K562 (cell line): Measurements from ENCODE around the gene SIK3. TPM values are rescaled to one million over a fixed set of nuclear protein-coding genes. Genes with fewer than 3 reads are reported as not detected.

Source experiments
- ATAC-seq: fragments of 200-7000 bp; cut with Tn5 transposase; 3 replicates; pipeline ENCODE4 v1.9.1; 2020; ENCODE audit warnings: moderate library complexity
- BruUV-seq: library from RNA; stranded (reverse); fragments of 400-500 nt; replicated peaks from 2 replicates; lab custom pipeline; 2021; lab: Mats Ljungman, UMichigan
- CTCF ChIA-PET: fragments of 300-600 bp; formaldehyde crosslinking; extraction: SDS; loops from one replicate; lab custom pipeline; 2021; ENCODE audit warnings: low intra/inter-chr PET ratio; lab: Yijun Ruan, JAX
- POLR2A ChIA-PET: fragments of 300-600, 350-650 bp; sonication (Branson Sonifier 250); formaldehyde crosslinking; extraction: SDS; loops from one replicate; lab custom pipeline; 2021; ENCODE audit warnings: antibody characterized with exemption, inconsistent platforms; lab: Yijun Ruan, JAX
- DNase-seq, 4 experiments: peaks; one replicate each; pipeline versions ENCODE4 v3.0.0 to v3.0.0-alpha.2; 2011 to 2018; ENCODE audit warnings: low spot score in 3 of 4, mixed read lengths in 3 of 4; ENCODE audit errors: extremely low read depth in 1 of 4
- FAIRE-seq: peaks from 2 replicates; lab custom pipeline; 2011; peaks lifted over from hg19 to GRCh38; lab: Jason Lieb, UNC
- H2AFZ ChIP-seq: 2 replicates; pipeline ENCODE4 v1.6.0; 2011; ENCODE audit warnings: low read depth, low read length, control low read depth, inconsistent platforms
- H3K27ac ChIP-seq: fragments of 200-600 bp; 3 replicates; pipeline ENCODE4 v1.8.0; 2011; ENCODE audit warnings: low read depth, mild to moderate bottlenecking, control low read depth, inconsistent platforms, low read length, moderate library complexity, mixed read lengths; ENCODE audit errors: extremely low read depth
- H3K27me3 ChIP-seq, 2 experiments: fragments of 300-600 bp in 1 of 2; 2 replicates in 1 of 2; 3 replicates in 1 of 2; pipeline versions ENCODE4 v1.6.0 to v1.8.0; 2011; ENCODE audit warnings: inconsistent platforms in 2 of 2, low read length in 2 of 2, mild to moderate bottlenecking in 1 of 2, mixed read lengths in 1 of 2, moderate library complexity in 1 of 2; ENCODE audit not compliant: control insufficient read depth in 2 of 2, insufficient read depth in 2 of 2
- H3K36me3 ChIP-seq: fragments of 300-600 bp; 3 replicates; pipeline ENCODE4 v1.8.0; 2011; ENCODE audit warnings: mild to moderate bottlenecking, low read length, inconsistent platforms; ENCODE audit not compliant: control insufficient read depth, insufficient read depth
- H3K4me1 ChIP-seq, 2 experiments: fragments of 200-600 bp in 1 of 2; replicated peaks in 1 of 2; 2 replicates in 1 of 2; 3 replicates in 1 of 2; pipeline versions ENCODE4 v1.5.1 to v1.8.0; 2011; ENCODE audit warnings: inconsistent platforms in 2 of 2, low read length in 2 of 2, mild to moderate bottlenecking in 1 of 2, mixed read lengths in 1 of 2, moderate library complexity in 1 of 2; ENCODE audit not compliant: control insufficient read depth in 2 of 2, insufficient read depth in 2 of 2
- H3K4me2 ChIP-seq: 2 replicates; pipeline ENCODE4 v1.6.1; 2011; ENCODE audit warnings: low read length, control low read depth, inconsistent platforms, mixed read lengths; ENCODE audit not compliant: insufficient read depth
- H3K4me3 ChIP-seq: fragments of 200-600 bp; sonication (generic), shearing (Covaris generic); 2 replicates; pipeline ENCODE4 v1.5.1; 2016; ENCODE audit warnings: control low read depth, inconsistent platforms
- H3K79me2 ChIP-seq: fragments of 200-600 bp; 3 replicates; pipeline ENCODE4 v1.8.0; 2011; ENCODE audit warnings: low read length, inconsistent platforms; ENCODE audit not compliant: control insufficient read depth, insufficient read depth
- H3K9ac ChIP-seq, 2 experiments: 2 replicates each; pipeline versions ENCODE4 v1.6.0 to v1.6.1; 2011; ENCODE audit warnings: low read depth in 2 of 2, low read length in 2 of 2, control low read depth in 1 of 2, inconsistent platforms in 1 of 2, mild to moderate bottlenecking in 1 of 2, mixed read lengths in 1 of 2; ENCODE audit not compliant: insufficient read depth in 1 of 2
- H3K9me1 ChIP-seq: one replicate; pipeline ENCODE4 v1.6.0; 2011; ENCODE audit warnings: inconsistent platforms, mild to moderate bottlenecking, low read length, moderate library complexity; ENCODE audit not compliant: control insufficient read depth, insufficient read depth
- H3K9me3 ChIP-seq: replicated peaks from 2 replicates; pipeline ENCODE4 v1.5.1; 2011; ENCODE audit warnings: low read depth, low read length, inconsistent platforms; ENCODE audit not compliant: control insufficient read depth, insufficient read depth
- H4K20me1 ChIP-seq: replicated peaks from 2 replicates; pipeline ENCODE4 v1.6.1; 2011; ENCODE audit warnings: low read length, inconsistent platforms, mixed read lengths; ENCODE audit not compliant: control insufficient read depth, insufficient read depth
- EHMT2 ChIP-seq: fragments of 450-650 bp; IDR thresholded peaks from 2 replicates; pipeline ENCODE4 v1.6.1; 2018; ENCODE audit warnings: antibody characterized with exemption
- FOXA3 ChIP-seq, 2 experiments: fragments of 450-650 bp in 1 of 2; sonication (generic) in 1 of 2; formaldehyde crosslinking; IDR thresholded peaks in 1 of 2; conservative IDR thresholded peaks in 1 of 2; 2 replicates each; pipeline versions ENCODE4 v1.4.0 to v1.8.0; 2020 to 2022; ENCODE audit warnings: mild to moderate bottlenecking in 2 of 2, missing genetic modification reagents in 1 of 2
- FOXJ2 ChIP-seq: fragments of 200-800 bp; sonication (Bioruptor generic); IDR thresholded peaks from 2 replicates; pipeline ENCODE4 v1.6.1; 2016; ENCODE audit warnings: missing genetic modification characterization, missing compliant biosample characterization
- GATA2 ChIP-seq: sonication (generic); formaldehyde crosslinking; IDR thresholded peaks from 2 replicates; pipeline ENCODE4 v1.4.0; 2020; ENCODE audit warnings: mild to moderate bottlenecking, missing genetic modification reagents
- HNRNPLL ChIP-seq: fragments of 200-400 bp; formaldehyde crosslinking; IDR thresholded peaks from 2 replicates; pipeline ENCODE4 v1.6.1; 2017; ENCODE audit warnings: low read length, low read depth, mild to moderate bottlenecking; ENCODE audit not compliant: poor library complexity, severe bottlenecking
- MAFG ChIP-seq: fragments of 450-650 bp; conservative IDR thresholded peaks from 2 replicates; pipeline ENCODE4 v1.6.1; 2016; ENCODE audit warnings: missing genetic modification characterization, missing compliant biosample characterization
- NR1H2 ChIP-seq: sonication (generic); formaldehyde crosslinking; IDR thresholded peaks from 2 replicates; pipeline ENCODE4 v1.4.0; 2020; ENCODE audit warnings: mild to moderate bottlenecking, missing genetic modification reagents
- POLR3G ChIP-seq: IDR thresholded peaks from 2 replicates; pipeline ENCODE4 v1.6.1; 2011; ENCODE audit not compliant: insufficient read length, insufficient replicate concordance; ENCODE audit errors: extremely low read depth
- RUNX1 ChIP-seq: sonication (generic); IDR thresholded peaks from 2 replicates; pipeline ENCODE4 v1.6.1; 2016; ENCODE audit warnings: antibody characterized with exemption, low read depth
- SUPT5H ChIP-seq: fragments of 450-650 bp; IDR thresholded peaks from 2 replicates; pipeline ENCODE4 v1.6.1; 2016
- TEAD2 ChIP-seq: fragments of 450-650 bp; IDR thresholded peaks from 2 replicates; pipeline ENCODE4 v1.6.1; 2016; ENCODE audit warnings: missing genetic modification characterization, control low read depth, missing compliant biosample characterization
- ZFX ChIP-seq: sonication (generic); formaldehyde crosslinking; IDR thresholded peaks from 2 replicates; pipeline ENCODE4 v1.8.0; 2022; ENCODE audit warnings: mild to moderate bottlenecking, missing genetic modification reagents, moderate library complexity
- ZKSCAN1 ChIP-seq: fragments of 150-350 bp; IDR thresholded peaks from 2 replicates; pipeline ENCODE4 v1.6.1; 2016; ENCODE audit warnings: low read depth, low read length
- ZNF174 ChIP-seq: fragments of 250-450 bp; sonication (Bioruptor Pico); IDR thresholded peaks from 2 replicates; pipeline ENCODE4 v1.4.0; 2020; ENCODE audit warnings: mild to moderate bottlenecking
- ZNF253 ChIP-seq: fragments of 250-450 bp; sonication (Bioruptor Pico); conservative IDR thresholded peaks from 2 replicates; pipeline ENCODE4 v1.6.1; 2021; ENCODE audit warnings: mild to moderate bottlenecking
- ZNF512 ChIP-seq: IDR thresholded peaks from 2 replicates; pipeline ENCODE4 v1.6.1; 2016; ENCODE audit warnings: missing genetic modification characterization, missing compliant biosample characterization
- ZNF695 ChIP-seq: fragments of 450-650 bp; formaldehyde crosslinking; IDR thresholded peaks from 2 replicates; pipeline ENCODE4 v1.4.0; 2020; ENCODE audit warnings: mild to moderate bottlenecking, moderate library complexity
- WGBS: fragments of 100-300 bp; shearing (Covaris generic); methylation state at CpG from one replicate; pipeline ENCODE4 v1.1.6; 2016; ENCODE audit warnings: low coverage, mixed read lengths; ENCODE audit not compliant: insufficient coverage; ENCODE audit errors: missing lambda C conversion rate; 5-methylcytosine and 5-hydroxymethylcytosine counted together
- in situ Hi-C: fragments of 300-500 bp; cut with MboI; formaldehyde crosslinking; loops from 4 replicates; pipeline ENCODE4 v1.15.0; 2018; ENCODE audit warnings: inconsistent platforms, mixed read lengths
- intact Hi-C: fragments of 100-400 bp; cut with micrococcal nuclease; formaldehyde crosslinking; loops from 2 replicates; pipeline ENCODE4 v1.14.2; 2022
- polyA plus RNA-seq, 8 experiments: library from polyadenylated mRNA; depleted of rRNA in 4 of 8; stranded (reverse) in 5 of 8; unstranded in 3 of 8; fragments of >200 nt; fragmentation: Nextera tagmentation in 2 of 8; fragmentation: Illumina TruSeq in 1 of 8; extraction: Ambion mirVana in 2 of 8; extraction: Trizol in 1 of 8; gene quantifications; 2 replicates each; pipeline versions ENCODE4 v1.2.1 to v1.2.3, GENCODE V29; 2011 to 2014; ENCODE audit warnings: inconsistent platforms in 1 of 8, missing spikeins in 1 of 8
- total RNA-seq, 7 experiments: library from RNA; depleted of rRNA in 6 of 7; stranded (reverse); fragments of >200 nt in 6 of 7; fragmentation: Illumina TruSeq in 2 of 7; extraction: Trizol in 2 of 7; gene quantifications; 2 replicates each; pipeline versions ENCODE4 v1.2.1 to v1.2.3, GENCODE V29; 2011 to 2021; ENCODE audit warnings: low replicate concordance in 1 of 7

The SIK3 gene
- total and polyA plus RNA-seq, 9 of the 15 experiments (the other 6 are each of a cell fraction or from before 2014, with no cell fraction given): 1.6 to 21.6 (median 8.0) TPM

- Histone ChIP-seq H3K9me1 (no peaks in the 10 kb centered on the region), H3K79me2 (no peaks in the 10 kb centered on the region), H3K9me3 (no peaks in the 10 kb centered on the region), H3K4me2 (no peak overlapping the region), H3K9ac (no peak overlapping the region), H2AFZ (no peak overlapping the region), H4K20me1 (no peaks in the 10 kb centered on the region), H3K27ac (no peak overlapping the region), H3K4me3 (no peak overlapping the region), H3K4me1 (no peaks in the 10 kb centered on the region), H3K27me3 (no peaks in the 10 kb centered on the region), H3K36me3 (peaks cover 4% of the 10 kb centered on the region; the same call in 1 of the 3 replicates)
- no peak for DNase-seq
- ATAC-seq: no peak
- FAIRE-seq: no peak
- no peak for TF ChIP-seq NR1H2 (CRISPR knock-in tag)
- TF ChIP-seq ZNF512: 0 out of 2 replicates have a peak, but pooled peaks have one; percentile 27
- no peak for TF ChIP-seq ZNF695 (CRISPR knock-in tag)
- intact Hi-C loops: no loop called here
- BruUV-seq: no TSS peak
- CTCF ChIA-PET: no interaction called here
- 67% methylated on average over 5 of the region's 5 CpGs for WGBS
- POLR2A ChIA-PET: interaction anchor here (0.6 to 1.2 kb wide), 4 partner anchors 8 to 154 kb away, joined by 3 to 5 read pairs (median 3); no protein-coding TSS in a partner anchor
- in situ Hi-C loops: no loop called here
These were observed 180.6 kb downstream of the SIK3 start for GRCh38 chr11:116917632-116918031.

DNA sequence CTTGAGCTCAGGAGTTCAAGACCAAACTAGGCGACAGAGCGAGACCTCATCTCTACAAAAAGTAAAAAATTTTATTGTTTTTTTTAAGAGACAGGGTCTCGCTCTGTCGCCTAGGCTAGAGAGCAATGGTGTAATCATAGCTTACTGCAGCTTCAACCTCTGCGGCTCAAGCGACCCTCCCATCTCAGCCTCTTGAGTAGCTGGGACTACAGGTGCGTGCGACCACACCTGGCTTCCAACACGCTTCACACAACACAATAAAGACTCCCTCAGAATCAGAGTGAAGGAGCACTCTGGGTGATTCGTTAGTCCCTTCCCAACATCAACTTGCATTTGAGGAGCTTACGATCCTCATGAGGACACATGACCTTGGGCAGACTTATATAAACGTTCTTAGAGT, 181.3 kb downstream of the SIK3 start:
- FAIRE-seq: no peak
- 81% methylated on average over 12 of the region's 12 CpGs for WGBS
- H3K9me3 ChIP-seq: no peaks in the 10 kb centered on the region
- no peaks in the 10 kb centered on the region for H3K4me1 ChIP-seq
- H3K27me3 ChIP-seq: no peaks in the 10 kb centered on the region
- no peak overlapping the region for H3K9ac ChIP-seq
- ChIA-PET POLR2A (interaction anchor here (0.6 to 1.2 kb wide), 3 partner anchors 9 to 31 kb away, joined by 3 to 5 read pairs (median 4); no protein-coding TSS in a partner anchor), CTCF (interaction anchor here (0.7 kb wide), 1 partner anchor 120 kb away, joined by 3 read pairs; no protein-coding TSS in a partner anchor)
- in situ Hi-C loops (no loop called here), intact Hi-C loops (no loop called here)
- BruUV-seq: no TSS peak
- H3K4me2 ChIP-seq: no peak overlapping the region
- DNase-seq: no peak
- H3K9me1 ChIP-seq: no peaks in the 10 kb centered on the region
- no peaks in the 10 kb centered on the region for H4K20me1 ChIP-seq
- H3K36me3 ChIP-seq: peaks cover 4% of the 10 kb centered on the region; the same call in 1 of the 3 replicates
- no peak overlapping the region for H2AFZ ChIP-seq
- H3K27ac ChIP-seq: no peak overlapping the region
- no peak for ATAC-seq
- no peak overlapping the region for H3K4me3 ChIP-seq
- H3K79me2 ChIP-seq: no peaks in the 10 kb centered on the region
- no peak for TF ChIP-seq POLR3G
- TF ChIP-seq ZNF174 (CRISPR knock-in tag): no peak
- no peak for TF ChIP-seq ZFX (CRISPR knock-in tag)
- TF ChIP-seq FOXA3 (CRISPR knock-in tag; conservative IDR thresholded peaks at IDR 0.05 in 1 of 2, IDR thresholded peaks at IDR 0.05 in 1 of 2): no peak
- TF ChIP-seq ZNF253 (CRISPR knock-in tag): no peak
- TF ChIP-seq SUPT5H: no peak
- TF ChIP-seq HNRNPLL: no peak
- no peak for TF ChIP-seq EHMT2
- no peak for TF ChIP-seq RUNX1
- no peak for TF ChIP-seq TEAD2
- no peak for TF ChIP-seq GATA2
- no peak for TF ChIP-seq ZKSCAN1
- no peak for TF ChIP-seq FOXJ2 (tag)
- TF ChIP-seq MAFG (tag): no peak
